ENCODE results near the gene KCTD21. TPM values are rescaled to one million over a fixed set of nuclear protein-coding genes. Genes with fewer than 3 reads are reported as not detected.

The KCTD21 gene
- total RNA-seq, 1 donor from 2014 or later, result 10.7 TPM

DNA sequence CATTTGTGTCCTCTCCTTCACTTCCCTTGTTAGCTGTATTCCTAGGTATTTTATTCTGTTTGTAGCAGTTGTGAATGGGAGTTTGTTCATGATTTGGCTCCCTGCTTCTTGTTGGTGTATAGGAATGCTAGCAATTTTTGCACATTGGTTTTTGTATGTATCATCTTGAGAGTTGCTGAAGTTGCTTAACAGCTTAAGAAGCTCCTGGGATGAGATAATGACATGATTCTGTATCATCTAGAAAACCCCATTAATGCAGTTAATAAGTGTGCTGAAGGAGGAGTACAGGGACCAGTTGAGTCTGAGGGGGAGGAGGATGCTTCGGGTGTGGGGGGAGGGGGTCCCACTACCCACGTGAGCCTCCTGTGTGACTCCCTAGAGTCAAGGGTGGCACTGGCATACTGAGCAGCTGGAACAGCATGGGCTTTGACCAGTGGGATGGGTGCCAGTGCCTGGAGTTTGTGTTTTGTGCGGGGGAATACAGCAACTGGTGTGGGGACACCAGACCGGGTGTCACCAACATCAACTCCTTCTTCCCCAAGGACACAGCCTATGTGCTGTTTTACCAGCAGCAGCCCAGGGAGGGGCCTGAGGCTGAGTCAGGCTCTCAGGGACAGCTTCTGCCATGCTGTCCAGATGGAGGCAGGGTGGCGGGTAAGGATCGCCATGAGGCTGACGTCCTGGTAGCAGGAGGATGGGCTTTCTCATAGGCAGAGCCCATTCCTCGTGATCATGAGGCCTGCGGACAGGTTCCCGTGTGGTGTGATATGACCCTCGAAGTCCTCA, 24.4 kb upstream of the KCTD21 start:
- no peaks in the 10 kb centered on the region for H3K27me3 Mint-ChIP-seq (ENCODE audit: unreplicated experiment)
- peaks cover 6% of the 10 kb centered on the region for H3K9me3 Mint-ChIP-seq (ENCODE audit: unreplicated experiment)
- H3K4me3 Mint-ChIP-seq (ENCODE audit: unreplicated experiment), result no peak overlapping the region
- H3K4me1 Mint-ChIP-seq (ENCODE audit: unreplicated experiment), result no peaks in the 10 kb centered on the region
- H3K27ac Mint-ChIP-seq (ENCODE audit: unreplicated experiment), result no peak overlapping the region
- peaks cover 35% of the 10 kb centered on the region for H3K36me3 Mint-ChIP-seq (ENCODE audit: unreplicated experiment)
- no peak for DNase-seq (ENCODE audit: extremely low spot score, unreplicated experiment)
- no peak for TF ChIP-seq CTCF (IDR thresholded peaks at IDR 0.05)

- TF ChIP-seq CTCF (IDR thresholded peaks at IDR 0.05), result no peak
- Mint-ChIP-seq H3K27me3 (ENCODE audit: unreplicated experiment) (no peaks in the 10 kb centered on the region), H3K4me3 (ENCODE audit: unreplicated experiment) (no peak overlapping the region), H3K9me3 (ENCODE audit: unreplicated experiment) (peaks cover 6% of the 10 kb centered on the region), H3K4me1 (ENCODE audit: unreplicated experiment) (no peaks in the 10 kb centered on the region), H3K27ac (ENCODE audit: unreplicated experiment) (no peak overlapping the region), H3K36me3 (ENCODE audit: unreplicated experiment) (peaks cover 35% of the 10 kb centered on the region)
- no peak for DNase-seq (ENCODE audit: extremely low spot score, unreplicated experiment)
Observed at GRCh38 chr11:78211565-78211964, 23.1 kb upstream of the KCTD21 start.

DNA sequence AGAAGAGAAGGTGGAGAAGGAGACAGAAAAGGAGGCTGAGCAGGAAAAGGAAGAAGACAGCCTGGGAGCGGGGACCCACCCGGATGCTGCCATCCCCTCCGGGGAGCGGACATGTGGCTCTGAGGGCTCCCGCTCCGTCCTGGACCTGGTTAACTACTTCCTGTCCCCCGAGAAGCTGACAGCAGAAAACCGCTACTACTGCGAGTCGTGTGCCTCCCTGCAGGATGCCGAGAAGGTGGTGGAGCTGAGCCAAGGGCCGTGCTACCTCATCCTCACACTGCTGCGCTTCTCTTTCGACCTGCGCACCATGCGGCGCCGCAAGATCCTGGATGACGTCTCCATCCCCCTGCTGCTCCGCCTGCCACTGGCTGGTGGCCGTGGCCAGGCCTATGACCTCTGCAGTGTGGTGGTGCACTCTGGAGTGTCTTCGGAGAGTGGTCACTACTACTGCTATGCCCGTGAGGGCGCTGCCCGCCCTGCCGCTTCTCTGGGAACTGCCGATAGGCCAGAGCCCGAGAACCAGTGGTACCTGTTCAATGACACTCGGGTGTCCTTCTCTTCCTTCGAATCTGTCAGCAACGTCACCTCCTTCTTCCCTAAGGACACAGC, 21.7 kb upstream of the KCTD21 start:
- Mint-ChIP-seq H3K27me3 (ENCODE audit: unreplicated experiment) (no peaks in the 10 kb centered on the region), H3K36me3 (ENCODE audit: unreplicated experiment) (peaks cover 35% of the 10 kb centered on the region), H3K9me3 (ENCODE audit: unreplicated experiment) (peaks cover 6% of the 10 kb centered on the region), H3K4me1 (ENCODE audit: unreplicated experiment) (no peaks in the 10 kb centered on the region), H3K27ac (ENCODE audit: unreplicated experiment) (no peak overlapping the region), H3K4me3 (ENCODE audit: unreplicated experiment) (no peak overlapping the region)
- DNase-seq (ENCODE audit: extremely low spot score, unreplicated experiment), result no peak
- TF ChIP-seq CTCF (IDR thresholded peaks at IDR 0.05), result no peak

DNA sequence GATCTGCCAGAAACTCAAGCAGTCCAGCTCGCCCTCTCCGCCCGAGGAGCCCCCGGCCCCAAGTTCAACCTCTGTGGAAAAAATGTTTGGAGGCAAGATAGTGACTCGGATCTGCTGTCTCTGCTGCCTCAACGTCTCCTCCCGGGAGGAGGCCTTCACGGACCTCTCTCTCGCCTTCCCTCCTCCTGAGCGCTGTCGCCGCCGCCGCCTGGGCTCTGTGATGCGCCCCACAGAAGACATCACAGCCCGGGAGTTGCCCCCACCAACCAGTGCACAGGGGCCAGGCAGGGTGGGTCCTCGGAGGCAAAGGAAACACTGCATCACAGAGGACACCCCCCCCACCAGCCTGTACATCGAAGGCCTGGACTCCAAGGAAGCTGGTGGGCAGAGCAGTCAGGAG, 21.1 kb upstream of the KCTD21 start:
- TF ChIP-seq CTCF (IDR thresholded peaks at IDR 0.05), result no peak
- H3K36me3 Mint-ChIP-seq (ENCODE audit: unreplicated experiment), result peaks cover 38% of the 10 kb centered on the region
- peaks cover 6% of the 10 kb centered on the region for H3K9me3 Mint-ChIP-seq (ENCODE audit: unreplicated experiment)
- H3K27ac Mint-ChIP-seq (ENCODE audit: unreplicated experiment), result no peak overlapping the region
- no peak for DNase-seq (ENCODE audit: extremely low spot score, unreplicated experiment)
- H3K4me1 Mint-ChIP-seq (ENCODE audit: unreplicated experiment), result no peaks in the 10 kb centered on the region
- no peak overlapping the region for H3K4me3 Mint-ChIP-seq (ENCODE audit: unreplicated experiment)
- H3K27me3 Mint-ChIP-seq (ENCODE audit: unreplicated experiment), result no peaks in the 10 kb centered on the region

All from osteocyte (in vitro differentiated cells).